HepG2 (cell line): Measurements from ENCODE around the gene CHMP4B. TPM values are rescaled to one million over a fixed set of nuclear protein-coding genes. Genes with fewer than 3 reads are reported as not detected.

Experiments
- HES4 ChIP-seq: sonication (generic); formaldehyde crosslinking; IDR thresholded peaks from 2 replicates; pipeline ENCODE4 v1.9.0; 2021; ENCODE audit warnings: mild to moderate bottlenecking, missing genetic modification reagents, borderline replicate concordance
- HMGXB3 ChIP-seq: sonication (generic); formaldehyde crosslinking; IDR thresholded peaks from 2 replicates; pipeline ENCODE4 v1.4.0; 2020; ENCODE audit warnings: missing genetic modification reagents, borderline replicate concordance
- MED8 ChIP-seq: sonication (generic); formaldehyde crosslinking; IDR thresholded peaks from 2 replicates; pipeline ENCODE4 v1.8.1; 2023; ENCODE audit warnings: mild to moderate bottlenecking, missing genetic modification reagents; ENCODE audit not compliant: insufficient replicate concordance
- PBX3 ChIP-seq: sonication (generic); formaldehyde crosslinking; IDR thresholded peaks from 2 replicates; pipeline ENCODE4 v1.8.1; 2023; ENCODE audit warnings: missing genetic modification reagents, inconsistent platforms, borderline replicate concordance
- TAF1 ChIP-seq: sonication (generic); formaldehyde crosslinking; IDR thresholded peaks from 2 replicates; pipeline ENCODE4 v1.4.0; 2020; ENCODE audit warnings: missing genetic modification reagents
- ZNF234 ChIP-seq: sonication (generic); formaldehyde crosslinking; conservative IDR thresholded peaks from 2 replicates; pipeline ENCODE4 v1.5.1; 2020; ENCODE audit warnings: mild to moderate bottlenecking, missing genetic modification reagents
- ZNF280D ChIP-seq: sonication (generic); formaldehyde crosslinking; IDR thresholded peaks from 2 replicates; pipeline ENCODE4 v1.5.1; 2020; ENCODE audit warnings: mild to moderate bottlenecking, missing genetic modification reagents
- polyA plus RNA-seq, 8 experiments: library from polyadenylated mRNA; depleted of rRNA in 3 of 8; stranded (reverse) in 7 of 8; unstranded in 1 of 8; fragments of >200 nt; fragmentation: Illumina TruSeq in 4 of 8; extraction: Trizol in 4 of 8; gene quantifications; 2 replicates each; pipeline versions ENCODE4 v1.2.1 to v1.2.3, GENCODE V29; 2011 to 2016; ENCODE audit warnings: low read depth in 4 of 8, missing spikeins in 1 of 8, mixed read lengths in 1 of 8; ENCODE audit not compliant: insufficient read depth in 1 of 8
- total RNA-seq, 5 experiments: library from RNA; depleted of rRNA; stranded (reverse); fragments of >200 nt; fragmentation: Illumina TruSeq; extraction: Trizol; gene quantifications; 2 replicates each; pipeline ENCODE4 v1.2.3, GENCODE V29; 2016; ENCODE audit warnings: low read depth in 1 of 5
- TF ChIP-seq, protein P1 (sequence below), 2 experiments: fragments of 450-650 bp in 1 of 2; sonication (generic) in 1 of 2; formaldehyde crosslinking; IDR thresholded peaks; 2 replicates each; pipeline versions ENCODE4 v1.5.0 to v1.8.0; 2020 to 2022; ENCODE audit warnings: mild to moderate bottlenecking in 1 of 2, missing genetic modification reagents in 1 of 2
- TF ChIP-seq, protein P2 (sequence below): sonication (generic); formaldehyde crosslinking; IDR thresholded peaks from 2 replicates; pipeline ENCODE4 v1.4.0; 2020; ENCODE audit warnings: missing genetic modification reagents
- TF ChIP-seq, protein P3 (sequence below): sonication (generic); formaldehyde crosslinking; IDR thresholded peaks from 2 replicates; pipeline ENCODE4 v1.8.1; 2023; ENCODE audit warnings: mild to moderate bottlenecking, missing genetic modification reagents, borderline replicate concordance

CHMP4B gene
- total and polyA plus RNA-seq, 2 of the 13 experiments (the other 11 are each of a cell fraction or from before 2014, with no cell fraction given): 40.1 to 45.6 TPM

DNA sequence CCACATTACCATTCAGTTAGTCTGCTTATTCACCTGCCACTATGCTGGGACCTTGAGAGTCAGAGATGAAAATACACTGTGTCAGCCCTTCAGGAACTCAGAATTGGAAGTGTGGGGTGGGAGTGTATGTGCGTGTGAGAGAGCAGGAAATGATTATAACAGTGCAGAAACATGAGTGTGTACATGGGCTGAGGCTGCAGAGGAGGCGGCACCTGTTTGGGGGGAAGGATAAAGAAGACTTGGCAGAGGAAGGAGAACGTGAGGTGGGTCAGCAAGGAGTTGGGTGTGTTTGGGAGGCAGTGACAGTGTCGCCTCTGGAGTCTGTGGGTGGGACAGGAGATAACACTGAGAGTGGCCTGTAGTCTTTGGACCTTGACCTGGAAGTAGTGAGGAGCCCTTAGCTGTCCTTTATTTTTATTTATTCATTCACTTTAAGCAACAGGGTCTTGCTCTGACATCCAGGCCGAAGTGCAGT lies 3.1 kb downstream of the CHMP4B start (continued):
- TF ChIP-seq HMGXB3 (CRISPR knock-in tag) (no peak), ZNF280D (CRISPR knock-in tag) (no peak), MED8 (CRISPR knock-in tag) (peak; percentile 31), PBX3 (CRISPR knock-in tag) (no peak), TAF1 (no peak), ZNF234 (no peak), HES4 (no peak)
- TF ChIP-seq, protein P1, sequence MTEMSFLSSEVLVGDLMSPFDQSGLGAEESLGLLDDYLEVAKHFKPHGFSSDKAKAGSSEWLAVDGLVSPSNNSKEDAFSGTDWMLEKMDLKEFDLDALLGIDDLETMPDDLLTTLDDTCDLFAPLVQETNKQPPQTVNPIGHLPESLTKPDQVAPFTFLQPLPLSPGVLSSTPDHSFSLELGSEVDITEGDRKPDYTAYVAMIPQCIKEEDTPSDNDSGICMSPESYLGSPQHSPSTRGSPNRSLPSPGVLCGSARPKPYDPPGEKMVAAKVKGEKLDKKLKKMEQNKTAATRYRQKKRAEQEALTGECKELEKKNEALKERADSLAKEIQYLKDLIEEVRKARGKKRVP (CRISPR knock-in tag; IDR thresholded peaks at IDR 0.05): no peak
- TF ChIP-seq, protein P2, sequence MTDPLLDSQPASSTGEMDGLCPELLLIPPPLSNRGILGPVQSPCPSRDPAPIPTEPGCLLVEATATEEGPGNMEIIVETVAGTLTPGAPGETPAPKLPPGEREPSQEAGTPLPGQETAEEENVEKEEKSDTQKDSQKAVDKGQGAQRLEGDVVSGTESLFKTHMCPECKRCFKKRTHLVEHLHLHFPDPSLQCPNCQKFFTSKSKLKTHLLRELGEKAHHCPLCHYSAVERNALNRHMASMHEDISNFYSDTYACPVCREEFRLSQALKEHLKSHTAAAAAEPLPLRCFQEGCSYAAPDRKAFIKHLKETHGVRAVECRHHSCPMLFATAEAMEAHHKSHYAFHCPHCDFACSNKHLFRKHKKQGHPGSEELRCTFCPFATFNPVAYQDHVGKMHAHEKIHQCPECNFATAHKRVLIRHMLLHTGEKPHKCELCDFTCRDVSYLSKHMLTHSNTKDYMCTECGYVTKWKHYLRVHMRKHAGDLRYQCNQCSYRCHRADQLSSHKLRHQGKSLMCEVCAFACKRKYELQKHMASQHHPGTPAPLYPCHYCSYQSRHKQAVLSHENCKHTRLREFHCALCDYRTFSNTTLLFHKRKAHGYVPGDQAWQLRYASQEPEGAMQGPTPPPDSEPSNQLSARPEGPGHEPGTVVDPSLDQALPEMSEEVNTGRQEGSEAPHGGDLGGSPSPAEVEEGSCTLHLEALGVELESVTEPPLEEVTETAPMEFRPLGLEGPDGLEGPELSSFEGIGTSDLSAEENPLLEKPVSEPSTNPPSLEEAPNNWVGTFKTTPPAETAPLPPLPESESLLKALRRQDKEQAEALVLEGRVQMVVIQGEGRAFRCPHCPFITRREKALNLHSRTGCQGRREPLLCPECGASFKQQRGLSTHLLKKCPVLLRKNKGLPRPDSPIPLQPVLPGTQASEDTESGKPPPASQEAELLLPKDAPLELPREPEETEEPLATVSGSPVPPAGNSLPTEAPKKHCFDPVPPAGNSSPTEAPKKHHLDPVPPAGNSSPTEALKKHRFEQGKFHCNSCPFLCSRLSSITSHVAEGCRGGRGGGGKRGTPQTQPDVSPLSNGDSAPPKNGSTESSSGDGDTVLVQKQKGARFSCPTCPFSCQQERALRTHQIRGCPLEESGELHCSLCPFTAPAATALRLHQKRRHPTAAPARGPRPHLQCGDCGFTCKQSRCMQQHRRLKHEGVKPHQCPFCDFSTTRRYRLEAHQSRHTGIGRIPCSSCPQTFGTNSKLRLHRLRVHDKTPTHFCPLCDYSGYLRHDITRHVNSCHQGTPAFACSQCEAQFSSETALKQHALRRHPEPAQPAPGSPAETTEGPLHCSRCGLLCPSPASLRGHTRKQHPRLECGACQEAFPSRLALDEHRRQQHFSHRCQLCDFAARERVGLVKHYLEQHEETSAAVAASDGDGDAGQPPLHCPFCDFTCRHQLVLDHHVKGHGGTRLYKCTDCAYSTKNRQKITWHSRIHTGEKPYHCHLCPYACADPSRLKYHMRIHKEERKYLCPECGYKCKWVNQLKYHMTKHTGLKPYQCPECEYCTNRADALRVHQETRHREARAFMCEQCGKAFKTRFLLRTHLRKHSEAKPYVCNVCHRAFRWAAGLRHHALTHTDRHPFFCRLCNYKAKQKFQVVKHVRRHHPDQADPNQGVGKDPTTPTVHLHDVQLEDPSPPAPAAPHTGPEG (CRISPR knock-in tag): no peak
- TF ChIP-seq, protein P3, sequence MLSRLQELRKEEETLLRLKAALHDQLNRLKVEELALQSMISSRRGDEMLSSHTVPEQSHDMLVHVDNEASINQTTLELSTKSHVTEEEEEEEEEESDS (CRISPR knock-in tag): no peak
